EL (cell line): Measurements from ENCODE around the gene SLC25A36.
"Not testable (repeated sequence)": the region's sequence is repeated elsewhere in the genome, so short reads cannot be mapped to it uniquely, and the experiment has no call there.

Experiments
- DNase-seq: peaks from one replicate; pipeline ENCODE4 v3.0.0-alpha.2; 2016

Gene SLC25A36

GRCh38 chr3:140933109-140933508 lies 8.5 kb upstream of the SLC25A36 start:
- no peak for DNase-seq

DNA sequence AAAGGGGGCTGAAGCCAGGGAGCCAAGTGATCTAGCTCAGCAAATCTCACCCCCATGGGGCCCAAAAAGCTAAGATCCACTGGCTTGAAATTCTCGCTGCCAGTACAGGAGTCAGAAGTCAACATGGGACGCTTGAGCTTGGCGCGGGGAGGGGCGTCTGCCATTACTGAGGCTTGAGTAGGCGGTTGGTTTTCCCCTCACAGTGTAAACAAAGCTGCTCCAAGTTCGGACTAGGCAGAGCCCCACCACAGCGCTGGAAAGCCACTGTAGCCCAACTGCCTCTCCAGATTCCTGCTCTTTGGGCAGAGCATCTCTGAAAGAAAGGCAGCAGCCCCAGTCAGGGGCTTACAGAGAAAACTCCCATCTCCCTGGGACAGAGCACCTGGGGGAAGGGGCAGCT lies 8.1 kb upstream of the SLC25A36 start:
- DNase-seq: no peak

DNA sequence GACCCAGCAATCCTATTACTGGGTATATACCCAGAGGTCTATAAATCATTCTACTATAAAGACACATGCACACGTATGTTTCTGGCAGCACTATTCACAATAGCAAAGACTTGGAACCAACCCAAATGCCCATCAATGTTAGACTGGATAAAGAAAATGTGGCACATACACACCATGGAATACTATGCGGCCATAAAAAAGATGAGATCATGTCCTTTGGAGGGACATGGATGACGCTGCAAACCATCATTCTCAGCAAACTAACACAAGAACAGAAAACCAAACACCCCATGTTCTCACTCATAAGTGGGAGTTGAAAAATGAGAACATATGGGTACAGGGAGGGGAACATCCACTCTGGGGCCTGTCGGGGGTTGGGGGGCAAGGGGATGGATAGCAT lies 2.3 kb upstream of the SLC25A36 start:
- DNase-seq: not testable (repeated sequence)

- DNase-seq: no peak
Observed at GRCh38 chr3:140941090-140941433, 574 bp upstream of the SLC25A36 start.

DNA sequence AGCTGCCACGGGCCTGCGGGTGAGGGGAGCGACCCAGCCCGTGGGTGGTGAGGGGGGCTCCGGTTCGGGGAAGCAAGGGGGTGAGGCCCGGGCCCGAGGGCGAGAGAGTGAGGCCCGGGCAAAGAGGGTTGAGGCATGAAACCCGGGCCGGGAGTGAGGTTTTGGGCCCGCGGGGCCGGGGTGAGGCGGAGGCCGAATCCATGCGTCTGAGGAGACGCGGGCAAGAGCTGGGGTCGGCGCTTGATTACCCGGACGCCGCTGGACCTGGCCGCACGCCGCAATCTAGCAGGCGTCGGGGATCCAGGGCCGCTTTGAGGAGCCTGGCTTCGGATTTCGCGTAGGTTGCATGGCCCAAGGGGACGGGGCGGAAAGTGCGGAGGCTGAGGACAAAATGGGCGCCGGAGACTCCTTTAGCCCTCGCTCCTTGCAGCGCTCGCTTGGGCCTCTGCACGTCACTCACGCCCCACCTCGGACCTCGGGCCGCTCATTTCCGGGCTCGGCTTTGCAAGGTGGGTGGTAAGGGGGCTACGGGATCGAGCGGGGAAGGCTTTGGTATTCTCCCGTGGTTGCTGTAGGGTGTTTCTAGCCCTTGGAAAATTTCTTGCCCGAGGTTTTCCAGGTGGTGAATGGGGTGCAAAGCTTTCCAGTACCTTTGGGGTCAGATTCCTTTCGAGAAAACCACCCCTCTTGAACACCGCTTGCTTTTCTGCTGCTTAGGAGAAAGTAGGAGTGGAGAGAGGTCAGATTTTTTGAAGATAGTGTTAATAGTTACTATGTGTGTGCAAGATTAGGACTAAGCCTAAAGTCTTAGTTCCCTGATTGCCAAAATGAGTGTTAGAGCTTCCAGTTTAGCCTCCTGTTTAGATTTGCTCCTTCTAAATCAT lies 827 bp downstream of the SLC25A36 start:
- DNase-seq: peak; percentile 74

DNA sequence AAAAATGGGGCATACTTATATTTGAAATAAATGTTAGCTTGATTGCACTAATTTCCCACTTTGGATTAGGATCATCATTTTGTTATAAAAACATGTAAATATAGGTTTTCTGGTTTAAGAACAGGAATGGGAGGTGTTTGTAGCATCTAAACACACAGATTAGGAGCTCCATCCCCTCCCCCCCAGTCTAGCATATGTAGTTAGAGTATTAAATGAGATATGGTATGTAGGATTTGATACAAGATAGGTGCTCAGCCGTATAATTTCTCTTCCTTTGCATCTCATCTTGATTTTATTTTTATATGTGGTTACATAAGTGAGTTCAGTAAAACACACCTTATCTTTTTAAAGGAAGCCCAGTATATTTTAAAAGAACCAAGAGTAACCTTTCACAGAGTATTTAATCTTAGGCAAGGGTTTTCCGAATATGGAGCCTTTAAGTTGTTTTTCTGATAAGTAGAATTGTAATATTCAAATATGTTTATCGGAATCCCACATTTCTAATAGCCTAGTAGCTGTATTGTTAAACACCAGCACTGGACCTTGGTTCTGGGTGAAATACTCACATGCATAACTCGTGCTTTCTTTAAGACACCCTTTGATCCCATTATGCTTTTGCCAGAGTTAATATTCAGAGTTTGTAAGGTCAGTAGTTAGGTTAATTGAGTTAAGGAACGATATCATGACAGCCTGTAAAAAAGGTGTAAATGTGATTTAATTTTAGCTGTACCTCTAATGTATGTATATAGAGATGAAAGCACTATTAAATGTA lies 2.3 kb downstream of the SLC25A36 start:
- DNase-seq: no peak

DNA sequence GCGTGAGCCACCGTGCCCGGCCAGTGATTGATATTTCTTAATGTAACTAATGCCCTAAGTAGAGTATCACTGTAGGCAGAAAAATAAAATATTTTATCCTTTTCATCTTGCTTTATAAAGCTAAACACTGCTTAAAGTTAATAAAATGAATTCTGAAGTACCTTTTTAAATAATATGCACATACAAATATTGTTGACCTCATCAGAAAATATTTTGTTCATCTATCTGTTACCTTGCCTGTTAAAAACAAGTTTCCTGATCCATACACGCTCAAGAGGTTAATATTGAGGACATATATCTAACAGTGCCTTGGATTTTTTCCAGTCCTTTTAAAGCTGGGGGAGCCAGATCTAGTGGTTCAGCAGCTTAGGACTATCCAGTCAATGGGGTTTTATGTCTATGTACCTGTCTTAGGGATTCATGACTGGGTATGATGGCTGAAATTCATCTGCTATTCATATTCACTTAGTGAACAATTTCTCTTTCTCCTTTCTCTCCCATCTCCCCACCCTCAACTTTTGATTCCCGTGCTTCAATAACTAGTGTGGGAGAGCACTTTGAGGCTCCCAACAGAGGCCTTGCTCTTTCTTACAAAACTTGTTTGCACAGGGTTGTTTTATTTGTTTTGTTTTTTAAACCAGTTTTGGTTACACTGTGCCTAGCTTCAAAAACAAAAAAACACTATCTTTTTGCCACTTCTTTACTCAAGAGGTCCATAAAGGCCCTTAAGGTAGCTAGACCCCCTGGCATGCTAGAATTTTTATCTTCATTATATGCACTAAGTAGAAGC lies 7.0 kb downstream of the SLC25A36 start:
- no peak for DNase-seq

DNA sequence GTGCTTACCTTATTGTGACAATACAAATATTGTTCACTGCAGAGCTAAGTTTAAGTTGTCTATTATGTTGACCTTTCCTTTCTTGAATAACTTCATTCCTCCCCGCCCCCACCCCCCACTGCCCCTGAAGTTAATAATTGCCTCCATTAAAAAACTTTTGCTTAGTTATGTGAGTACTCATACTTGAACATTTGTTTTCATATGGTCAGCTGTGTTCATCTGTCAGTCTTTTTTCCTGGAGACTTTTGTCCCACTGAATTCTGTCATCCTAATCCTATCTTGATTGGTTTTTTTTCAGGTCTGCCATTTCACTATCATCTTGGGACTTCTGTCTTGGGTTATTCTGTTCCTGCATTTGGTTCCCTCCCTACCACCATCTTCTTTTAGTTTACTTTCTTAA lies 8.5 kb downstream of the SLC25A36 start:
- no peak for DNase-seq

DNA sequence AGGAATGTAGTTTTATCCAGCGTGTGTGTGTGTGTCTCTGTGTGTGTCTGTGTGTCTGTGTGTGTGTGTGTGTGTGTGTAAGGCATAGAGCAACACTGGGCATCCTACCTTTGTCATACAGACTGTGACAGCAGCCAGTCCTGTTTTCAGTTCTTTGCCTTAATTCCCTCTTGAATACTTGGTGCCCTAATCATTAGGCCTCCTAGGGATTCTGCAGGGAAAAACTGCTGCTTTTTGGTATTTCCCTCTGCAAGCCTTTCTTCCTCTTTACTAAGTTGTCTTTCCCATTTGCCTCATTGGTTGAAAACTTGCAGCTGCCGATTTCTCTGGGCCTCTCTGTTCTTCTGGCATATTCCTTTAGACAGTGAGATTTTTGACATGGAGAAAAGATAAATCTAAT lies 9.2 kb downstream of the SLC25A36 start:
- DNase-seq: no peak

DNA sequence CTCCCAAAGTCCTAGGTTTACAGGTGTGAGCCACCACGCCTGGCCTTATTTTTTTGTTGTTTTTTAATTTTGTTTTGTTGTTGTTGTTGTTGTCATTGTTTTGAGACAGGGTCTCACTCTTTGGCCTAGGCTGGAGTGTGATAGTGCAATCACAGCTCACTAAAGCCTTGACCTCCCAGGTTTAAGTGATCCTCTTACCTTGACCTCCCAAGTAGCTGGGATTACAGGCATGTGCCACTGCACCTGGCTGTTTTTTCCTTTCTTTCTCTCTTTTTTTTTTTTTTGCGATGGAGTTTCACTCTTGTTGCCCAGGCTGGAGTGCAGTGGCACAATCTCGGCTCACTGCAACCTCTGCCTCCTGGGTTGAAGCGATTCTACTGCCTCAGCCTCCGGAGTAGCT lies 10.1 kb downstream of the SLC25A36 start:
- DNase-seq: not testable (repeated sequence)

DNA sequence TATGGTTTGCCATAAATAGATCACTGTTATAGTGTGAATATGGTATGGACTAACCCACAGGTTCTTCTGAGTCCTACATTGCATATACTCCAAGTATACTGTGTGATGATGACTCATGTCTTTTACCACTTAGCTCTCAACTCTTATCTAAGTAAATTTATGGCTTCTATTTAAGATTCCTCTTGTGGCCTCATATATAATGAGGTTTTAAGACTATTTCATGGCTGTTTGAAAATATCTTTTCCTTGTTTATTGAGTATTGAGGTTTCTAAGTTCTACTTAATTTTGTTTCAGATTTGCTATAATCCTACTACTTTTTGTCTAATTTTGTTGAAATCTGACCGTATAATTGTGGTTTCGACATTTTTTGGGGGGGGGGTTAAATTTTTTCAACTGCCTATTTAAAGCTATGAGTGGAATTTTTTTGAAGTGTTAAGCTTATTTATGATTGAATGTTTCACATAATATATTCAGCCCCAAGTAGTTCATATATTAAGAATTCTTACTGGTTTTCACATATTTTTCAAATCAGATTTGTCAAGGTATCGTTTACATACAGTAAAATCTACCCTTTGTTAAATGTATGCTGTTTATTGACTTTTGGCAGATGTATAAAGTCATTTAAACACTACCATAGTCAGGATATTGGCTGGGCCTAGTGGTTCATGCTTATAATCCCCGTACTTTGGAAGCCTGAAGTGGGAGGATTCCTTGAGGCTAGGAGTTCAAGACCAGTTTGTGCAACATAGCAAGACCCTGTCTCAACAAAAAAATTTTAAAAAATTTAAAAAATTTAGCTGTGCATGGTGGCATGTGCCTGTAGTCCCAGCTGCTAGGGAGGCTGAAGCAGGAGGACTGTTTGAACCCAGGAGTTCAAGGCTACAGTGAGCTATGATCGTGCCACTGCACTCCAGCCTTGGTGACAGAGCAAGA lies 11.7 kb downstream of the SLC25A36 start:
- peak; percentile 65 for DNase-seq

GRCh38 chr3:140954576-140954975 lies 12.9 kb downstream of the SLC25A36 start:
- no peak for DNase-seq

DNA sequence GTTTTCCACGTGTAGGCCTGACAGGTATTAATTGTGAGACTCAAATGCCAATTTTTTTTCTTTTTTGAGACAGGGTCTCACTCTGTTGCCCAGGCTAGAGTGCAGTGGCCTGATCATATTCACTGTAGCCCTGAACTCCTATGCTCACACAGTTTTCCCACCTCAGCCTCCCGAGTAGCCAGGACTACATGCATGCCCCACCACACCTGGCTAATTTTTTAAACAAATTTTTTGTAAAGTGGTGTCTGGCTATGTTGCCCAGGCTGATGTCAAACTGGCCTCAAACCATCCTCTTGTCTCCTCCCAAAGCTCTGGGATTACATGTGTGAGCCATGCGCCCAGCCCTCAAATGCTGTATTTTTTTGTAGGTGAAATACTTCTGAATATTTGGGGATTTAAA lies 14.0 kb downstream of the SLC25A36 start:
- no peak for DNase-seq

DNA sequence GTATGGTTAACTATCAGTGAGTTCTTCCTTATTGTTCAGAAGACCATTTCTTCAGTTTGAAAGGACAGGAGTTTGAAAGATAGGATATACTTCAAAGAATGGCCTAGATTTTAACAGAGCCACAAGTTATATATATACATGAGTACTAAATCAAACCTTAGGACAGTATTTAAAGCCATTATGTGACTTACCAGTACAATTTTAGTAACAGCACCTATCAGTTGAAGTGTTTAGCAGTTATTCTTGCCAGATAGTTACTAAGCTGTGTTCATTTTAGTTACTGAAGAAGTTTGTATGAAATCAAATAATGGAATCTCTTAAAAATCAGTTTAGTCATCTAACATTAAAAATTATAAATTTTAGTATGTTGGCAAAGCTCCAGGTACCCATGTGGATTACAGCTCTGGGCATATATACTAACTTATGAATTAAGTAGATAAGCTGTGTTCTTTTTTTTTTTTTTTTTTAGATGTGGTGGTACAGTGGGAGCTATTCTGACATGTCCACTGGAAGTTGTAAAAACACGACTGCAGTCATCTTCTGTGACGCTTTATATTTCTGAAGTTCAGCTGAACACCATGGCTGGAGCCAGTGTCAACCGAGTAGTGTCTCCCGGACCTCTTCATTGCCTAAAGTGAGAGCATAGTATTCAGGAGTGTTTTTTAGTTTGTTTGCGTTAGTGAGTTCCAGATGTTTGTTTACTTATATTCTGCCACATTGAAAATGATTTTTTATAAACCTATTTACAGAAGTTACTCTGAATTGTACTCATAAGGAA lies 14.6 kb downstream of the SLC25A36 start:
- DNase-seq: no peak

GRCh38 chr3:140972833-140973232 lies 31.2 kb downstream of the SLC25A36 start:
- DNase-seq: peak; percentile 11

DNA sequence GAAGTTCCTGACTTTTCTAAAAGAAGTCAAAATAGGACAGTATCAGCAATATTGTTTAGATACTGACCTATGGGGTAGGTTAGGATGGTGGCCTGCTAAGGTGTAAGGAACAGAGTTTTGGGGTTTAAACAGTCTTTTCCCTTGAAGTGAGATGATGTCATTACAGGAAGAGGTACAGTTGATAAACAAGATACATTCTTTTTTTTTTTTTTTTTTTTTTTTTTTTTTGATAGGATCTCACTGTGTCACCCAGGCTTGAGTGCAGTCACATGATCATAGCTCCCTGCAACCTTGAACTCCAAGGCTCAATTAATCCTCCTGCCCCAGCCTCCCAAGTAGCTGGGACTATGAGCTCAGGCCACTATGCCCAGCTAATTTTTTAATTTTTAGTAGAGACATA lies 33.3 kb downstream of the SLC25A36 start:
- DNase-seq: no peak

GRCh38 chr3:140980663-140981062 lies 39.0 kb downstream of the SLC25A36 start:
- no peak for DNase-seq

DNA sequence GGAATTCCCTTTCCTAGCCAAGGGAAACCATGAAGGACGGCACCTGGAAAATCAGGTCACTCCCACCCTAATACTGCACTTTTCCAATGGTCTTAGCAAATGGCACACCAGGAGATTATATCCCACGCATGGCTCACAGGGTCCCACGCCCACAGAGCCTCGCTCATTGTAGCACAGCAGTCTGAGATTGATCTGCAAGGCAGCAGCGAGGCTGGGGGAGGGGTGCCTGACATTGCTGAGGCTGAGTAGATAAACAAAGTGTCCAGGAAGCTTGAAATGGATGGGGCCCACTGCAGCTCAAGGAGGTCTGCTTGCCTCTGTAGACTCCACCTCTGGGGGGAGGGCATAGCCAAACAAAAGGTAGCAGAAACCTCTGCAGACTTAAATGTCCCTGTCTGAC lies 46.2 kb downstream of the SLC25A36 start:
- not testable (repeated sequence) for DNase-seq

DNA sequence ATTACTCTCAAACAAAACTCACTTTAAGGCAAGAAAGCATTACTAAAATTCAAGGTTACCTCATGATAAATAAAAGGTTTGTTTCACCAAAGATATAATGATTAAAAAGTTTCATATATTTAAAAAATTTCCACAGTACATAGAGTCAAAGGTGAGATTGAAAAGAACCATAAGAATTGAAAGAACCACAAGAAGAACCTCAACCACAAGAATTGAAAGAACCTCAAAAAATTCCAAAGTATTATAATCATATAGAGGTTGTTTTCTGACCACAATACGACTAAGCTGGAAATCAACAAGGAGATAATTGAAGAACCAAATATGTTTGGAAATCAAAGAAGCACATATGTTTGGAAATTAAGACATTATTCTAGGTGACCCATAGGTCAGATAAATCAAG lies 52.7 kb downstream of the SLC25A36 start:
- DNase-seq: no peak

DNA sequence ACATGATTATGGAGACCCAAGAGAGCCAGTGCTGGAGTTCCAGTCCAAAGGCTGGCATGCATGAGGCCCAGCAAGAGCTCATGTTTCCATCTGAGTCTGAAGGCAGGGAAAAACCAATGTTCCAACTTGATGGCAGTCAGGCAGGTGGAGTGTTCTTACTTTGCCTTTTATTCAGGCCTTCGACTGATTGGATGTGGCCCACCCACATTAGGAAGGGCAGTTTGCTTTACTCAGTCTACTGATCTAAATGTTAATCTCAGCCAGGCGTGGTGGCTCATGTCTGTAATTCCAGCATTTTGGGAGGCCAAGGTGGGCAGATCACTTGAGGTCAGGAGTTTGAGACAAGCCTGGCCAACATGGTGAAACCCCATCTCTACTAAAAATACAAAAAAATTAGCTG lies 53.2 kb downstream of the SLC25A36 start:
- DNase-seq: not testable (repeated sequence)

DNA sequence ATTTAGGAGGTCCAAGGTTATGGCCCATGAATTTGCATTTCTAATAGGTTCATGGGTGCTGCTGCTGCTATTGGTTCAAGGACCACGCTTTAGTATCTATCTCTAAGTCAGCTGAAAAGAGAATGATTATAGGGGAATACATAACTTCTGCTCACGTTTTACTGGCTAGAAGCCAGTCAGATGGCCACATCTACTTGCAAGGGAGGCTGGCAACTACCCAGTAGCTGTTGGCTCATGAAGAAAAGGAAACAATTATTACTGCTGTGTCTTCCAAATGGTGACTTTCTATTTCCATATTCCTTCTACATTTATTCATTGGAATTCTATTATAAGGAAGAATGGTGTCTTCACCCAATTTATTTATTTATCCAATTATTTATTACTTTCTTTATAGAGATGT lies 54.2 kb downstream of the SLC25A36 start:
- no peak for DNase-seq
